HepG2 (cell line): ENCODE measurements around the gene CRNN. TPM values are rescaled to one million over a fixed set of nuclear protein-coding genes. Genes with fewer than 3 reads are reported as not detected.

Source experiments
- ATAC-seq: fragments of 200-7000 bp; cut with Tn5 transposase; 3 replicates; pipeline ENCODE4 v1.9.1; 2020; ENCODE audit warnings: mild to moderate bottlenecking, moderate library complexity
- BruUV-seq: library from RNA; stranded (reverse); fragments of 400-500 nt; replicated peaks from 2 replicates; lab custom pipeline; 2021; lab: Mats Ljungman, UMichigan
- CTCF ChIA-PET: fragments of 300-600 bp; formaldehyde crosslinking; extraction: SDS; loops from one replicate; lab custom pipeline; 2021; ENCODE audit warnings: low total read pairs, inconsistent platforms, low intra/inter-chr PET ratio; lab: Yijun Ruan, JAX
- POLR2A ChIA-PET: fragments of 350-600 bp; sonication (Branson Sonifier 250); formaldehyde crosslinking; loops from one replicate; lab custom pipeline; 2020; ENCODE audit warnings: antibody characterized with exemption, inconsistent platforms; lab: Yijun Ruan, JAX
- DNase-seq: peaks from one replicate; pipeline ENCODE4 v3.0.0-alpha.2; 2015; ENCODE audit warnings: low spot score
- FAIRE-seq: peaks from 3 replicates; lab custom pipeline; 2011; peaks lifted over from hg19 to GRCh38; lab: Jason Lieb, UNC
- H2AFZ ChIP-seq: one replicate; pipeline ENCODE4 v1.6.1; 2011; ENCODE audit warnings: low read length, inconsistent platforms
- H3K27ac ChIP-seq: fragments of 300-600 bp; 3 replicates; pipeline ENCODE4 v1.8.0; 2011; ENCODE audit warnings: mixed run types, mild to moderate bottlenecking, mixed read lengths, low read length, inconsistent platforms; ENCODE audit not compliant: insufficient read depth; ENCODE audit errors: extremely low read length
- H3K27me3 ChIP-seq, 2 experiments: fragments of 200-600 bp in 1 of 2; 2 replicates in 1 of 2; 3 replicates in 1 of 2; pipeline versions ENCODE4 v1.6.0 to v1.8.0; 2011; ENCODE audit warnings: low read length in 2 of 2, mild to moderate bottlenecking in 2 of 2, moderate library complexity in 2 of 2, inconsistent platforms in 1 of 2; ENCODE audit not compliant: insufficient read depth in 2 of 2, control insufficient read depth in 1 of 2
- H3K36me3 ChIP-seq, 2 experiments: fragments of 200-600 bp in 1 of 2; replicated peaks in 1 of 2; 2 replicates in 1 of 2; 3 replicates in 1 of 2; pipeline versions ENCODE4 v1.5.1 to v1.8.0; 2011; ENCODE audit warnings: low read length in 2 of 2, inconsistent platforms in 1 of 2; ENCODE audit not compliant: insufficient read depth in 2 of 2, control insufficient read depth in 1 of 2
- H3K4me1 ChIP-seq: 2 replicates; pipeline ENCODE4 v1.5.1; 2012; ENCODE audit warnings: low read length, inconsistent platforms; ENCODE audit not compliant: insufficient read depth
- H3K4me2 ChIP-seq: 2 replicates; pipeline ENCODE4 v1.6.0; 2011; ENCODE audit warnings: low read depth, low read length, inconsistent platforms
- H3K4me3 ChIP-seq, 3 experiments: fragments of 200-600 bp in 1 of 3; sonication (generic), shearing (Covaris generic) in 1 of 3; replicated peaks in 1 of 3; 2 replicates each; pipeline ENCODE4 v1.5.1; 2011 to 2016; ENCODE audit warnings: low read length in 3 of 3, inconsistent platforms in 2 of 3, low read depth in 2 of 3, mild to moderate bottlenecking in 2 of 3, control low read depth in 1 of 3, mixed read lengths in 1 of 3; ENCODE audit not compliant: insufficient read depth in 1 of 3
- H3K79me2 ChIP-seq: one replicate; pipeline ENCODE4 v1.6.1; 2011; ENCODE audit warnings: low read length, inconsistent platforms; ENCODE audit not compliant: insufficient read depth
- H3K9ac ChIP-seq: 2 replicates; pipeline ENCODE4 v1.6.0; 2011; ENCODE audit warnings: mild to moderate bottlenecking, low read depth, low read length, inconsistent platforms; ENCODE audit not compliant: insufficient read depth
- H3K9me3 ChIP-seq: 2 replicates; pipeline ENCODE4 v1.5.1; 2012; ENCODE audit warnings: mild to moderate bottlenecking, low read length
- H4K20me1 ChIP-seq: 2 replicates; pipeline ENCODE4 v1.6.0; 2011; ENCODE audit warnings: inconsistent platforms, mild to moderate bottlenecking, low read length, moderate library complexity; ENCODE audit not compliant: insufficient read depth
- AKNA ChIP-seq: sonication (generic); formaldehyde crosslinking; IDR thresholded peaks from 2 replicates; pipeline ENCODE4 v1.4.0; 2020; ENCODE audit warnings: missing genetic modification reagents, borderline replicate concordance
- BCL6 ChIP-seq: IDR thresholded peaks from 2 replicates; pipeline ENCODE4 v1.6.1; 2016; ENCODE audit warnings: missing genetic modification reagents, missing compliant biosample characterization
- BHLHE40 ChIP-seq: IDR thresholded peaks from 2 replicates; pipeline ENCODE4 v1.6.1; 2011; ENCODE audit warnings: low read length, improper control_type of control experiment
- E2F2 ChIP-seq: sonication (generic); formaldehyde crosslinking; IDR thresholded peaks from 2 replicates; pipeline ENCODE4 v1.4.0; 2020; ENCODE audit warnings: missing genetic modification reagents, borderline replicate concordance
- FOXA1 ChIP-seq, 2 experiments: fragments of 450-650 bp in 1 of 2; sonication (generic) in 1 of 2; formaldehyde crosslinking in 1 of 2; IDR thresholded peaks; 2 replicates each; pipeline versions ENCODE4 v1.4.0 to v1.6.1; 2016 to 2020; ENCODE audit warnings: missing genetic modification reagents in 1 of 2
- GLI4 ChIP-seq: sonication (generic); formaldehyde crosslinking; IDR thresholded peaks from 2 replicates; pipeline ENCODE4 v1.5.1; 2020; ENCODE audit warnings: missing genetic modification reagents, mild to moderate bottlenecking, moderate library complexity, borderline replicate concordance
- MAFF ChIP-seq: IDR thresholded peaks from 2 replicates; pipeline ENCODE4 v1.6.1; 2011; ENCODE audit warnings: low read depth, low read length, improper control_type of control experiment
- RELA ChIP-seq: sonication (generic); formaldehyde crosslinking; IDR thresholded peaks from 2 replicates; pipeline ENCODE4 v1.4.0; 2020; ENCODE audit warnings: missing genetic modification reagents
- ZNF292 ChIP-seq: sonication (generic); formaldehyde crosslinking; IDR thresholded peaks from 2 replicates; pipeline ENCODE4 v1.8.1; 2022; ENCODE audit warnings: mild to moderate bottlenecking, low read depth, missing genetic modification reagents, borderline replicate concordance
- ZNF329 ChIP-seq: sonication (generic); formaldehyde crosslinking; IDR thresholded peaks from 2 replicates; pipeline ENCODE4 v1.9.0; 2021; ENCODE audit warnings: low read depth, mild to moderate bottlenecking, missing genetic modification reagents
- WGBS: methylation state at CpG from one replicate; pipeline ENCODE4 v1.1.6; 2017; ENCODE audit warnings: low lambda C conversion rate; 5-methylcytosine and 5-hydroxymethylcytosine counted together
- in situ Hi-C: cut with HindIII; loops from 2 replicates; pipeline ENCODE4 v1.10.0; 2017; ENCODE audit warnings: low pct_unique_long_range_greater_than_20kb; ENCODE audit not compliant: extremely low pct_ligation_motif_present
- intact Hi-C: fragments of 100-400 bp; cut with micrococcal nuclease; formaldehyde crosslinking; loops from one replicate; pipeline ENCODE4 v1.10.0; 2022; ENCODE audit not compliant: unreplicated experiment
- polyA plus RNA-seq, 8 experiments: library from polyadenylated mRNA; depleted of rRNA in 3 of 8; stranded (reverse) in 7 of 8; unstranded in 1 of 8; fragments of >200 nt; fragmentation: Illumina TruSeq in 4 of 8; extraction: Trizol in 4 of 8; gene quantifications; 2 replicates each; pipeline versions ENCODE4 v1.2.1 to v1.2.3, GENCODE V29; 2011 to 2016; ENCODE audit warnings: low read depth in 4 of 8, missing spikeins in 1 of 8, mixed read lengths in 1 of 8; ENCODE audit not compliant: insufficient read depth in 1 of 8
- total RNA-seq, 5 experiments: library from RNA; depleted of rRNA; stranded (reverse); fragments of >200 nt; fragmentation: Illumina TruSeq; extraction: Trizol; gene quantifications; 2 replicates each; pipeline ENCODE4 v1.2.3, GENCODE V29; 2016; ENCODE audit warnings: low read depth in 1 of 5

CRNN gene
- total and polyA plus RNA-seq, 2 of the 13 experiments (the other 11 are each of a cell fraction or from before 2014, with no cell fraction given), result not detected

- POLR2A ChIA-PET, result no interaction called here
- WGBS, result 55% methylated on average over 14 of the region's 16 CpGs
- Histone ChIP-seq H2AFZ (no peak overlapping the region), H3K4me1 (no peaks in the 10 kb centered on the region), H3K9me3 (no peaks in the 10 kb centered on the region), H3K9ac (no peak overlapping the region), H3K27ac (no peak overlapping the region), H3K4me2 (no peak overlapping the region), H3K4me3 (no peak overlapping the region), H3K27me3 (peaks cover 0 to 7% of the 10 kb centered on the region in 2 experiments; a peak in 1 of 5 replicates), H3K36me3 (no peaks in the 10 kb centered on the region), H3K79me2 (no peaks in the 10 kb centered on the region), H4K20me1 (no peaks in the 10 kb centered on the region)
- DNase-seq (no peak), FAIRE-seq (no peak), ATAC-seq (no peak)
- in situ Hi-C loops (no loop called here), intact Hi-C loops (no loop called here)
- no TSS peak for BruUV-seq
- CTCF ChIA-PET, result no interaction called here
- no peak for TF ChIP-seq BHLHE40
- no peak for TF ChIP-seq GLI4 (CRISPR knock-in tag)
- no peak for TF ChIP-seq ZNF292 (CRISPR knock-in tag)
Measured at GRCh38 chr1:152380932-152381331, 33.1 kb downstream of the CRNN start.

GRCh38 chr1:152374451-152374850 is 39.6 kb downstream of the CRNN start:
- DNase-seq (no peak), ATAC-seq (no peak), FAIRE-seq (no peak)
- 0% methylated on average over 1 of the region's 3 CpGs for WGBS
- Histone ChIP-seq H2AFZ (no peak overlapping the region), H3K9ac (no peak overlapping the region), H4K20me1 (no peaks in the 10 kb centered on the region), H3K27ac (no peak overlapping the region), H3K27me3 (peaks cover 0 to 3% of the 10 kb centered on the region in 2 experiments; a peak in 1 of 5 replicates), H3K36me3 (no peaks in the 10 kb centered on the region), H3K79me2 (no peaks in the 10 kb centered on the region), H3K4me1 (no peaks in the 10 kb centered on the region), H3K4me3 (no peak overlapping the region), H3K4me2 (no peak overlapping the region), H3K9me3 (peaks cover 3% of the 10 kb centered on the region; the same call in 1 of the 2 replicates)
- TF ChIP-seq FOXA1 (IDR thresholded peaks at IDR 0.05), result no peak
- TF ChIP-seq FOXA1 (CRISPR knock-in tag; IDR thresholded peaks at IDR 0.05), result no peak
- TF ChIP-seq ZNF329, result no peak
- TF ChIP-seq AKNA (CRISPR knock-in tag), result no peak
- no peak for TF ChIP-seq RELA (CRISPR knock-in tag)
- no peak for TF ChIP-seq MAFF
- TF ChIP-seq BCL6 (CRISPR knock-in tag), result no peak
- TF ChIP-seq E2F2 (CRISPR knock-in tag), result no peak
- POLR2A ChIA-PET, result no interaction called here
- intact Hi-C loops, result no loop called here
- in situ Hi-C loops, result no loop called here
- CTCF ChIA-PET, result no interaction called here
- BruUV-seq, result no TSS peak
